ENCODE data around the gene METTL18.
"Not testable (repeated sequence)": the region's sequence is repeated elsewhere in the genome, so short reads cannot be mapped to it uniquely, and the experiment has no call there.

METTL18 gene

GRCh38 chr1:169794530-169795416, at the start of gene METTL18:
TSS of gene METTL18 (minus strand) at chr1:169794907. CDS start at chr1:169793695, 1,212 bp downstream.
- peak; percentile 87 to 90 for DNase-seq

- no peak for DNase-seq
Measured at GRCh38 chr1:169838942-169839341, 44.2 kb upstream of the METTL18 start.

- DNase-seq: no peak
Measured at GRCh38 chr1:169836198-169836597, 41.5 kb upstream of the METTL18 start.

GRCh38 chr1:169835647-169836046, 40.9 kb upstream of the METTL18 start:
- DNase-seq: no peak

GRCh38 chr1:169834869-169835268, 40.2 kb upstream of the METTL18 start:
- DNase-seq: no peak

DNA sequence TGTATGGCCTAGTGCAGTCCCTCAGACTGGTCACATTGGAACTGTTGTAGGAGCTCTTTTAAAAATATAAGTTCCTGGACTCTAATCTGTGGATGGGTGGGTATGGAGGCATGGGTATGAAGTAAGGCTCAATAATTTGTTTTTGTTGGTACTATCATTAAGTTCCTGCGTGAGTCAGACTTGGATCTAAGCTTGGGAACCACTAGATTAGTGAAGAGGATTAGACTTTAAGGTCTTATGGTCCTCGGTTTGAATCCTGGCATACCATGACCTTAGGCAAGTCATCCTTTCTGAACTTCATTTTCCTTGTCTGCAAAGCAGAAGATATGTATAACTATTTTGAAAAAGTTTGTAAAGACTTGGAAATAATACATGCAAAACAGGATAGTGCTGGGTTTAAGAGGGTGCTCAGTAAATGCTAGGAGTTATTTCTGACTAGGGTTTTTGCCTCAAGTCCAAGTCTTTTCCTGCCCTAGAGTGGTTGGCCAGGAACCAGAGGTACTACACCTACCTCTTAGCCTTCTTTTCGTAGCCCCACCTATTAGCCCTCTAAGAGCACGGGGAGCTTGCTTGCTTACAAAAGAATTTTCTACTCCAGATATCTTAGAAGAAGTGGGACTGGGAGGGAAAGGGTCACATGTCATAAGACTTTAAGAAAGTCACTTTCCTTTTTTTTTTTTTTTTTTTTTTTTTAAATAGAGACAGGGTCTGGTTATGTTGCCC, 38.6 kb upstream of the METTL18 start:
- DNase-seq: no peak

DNA sequence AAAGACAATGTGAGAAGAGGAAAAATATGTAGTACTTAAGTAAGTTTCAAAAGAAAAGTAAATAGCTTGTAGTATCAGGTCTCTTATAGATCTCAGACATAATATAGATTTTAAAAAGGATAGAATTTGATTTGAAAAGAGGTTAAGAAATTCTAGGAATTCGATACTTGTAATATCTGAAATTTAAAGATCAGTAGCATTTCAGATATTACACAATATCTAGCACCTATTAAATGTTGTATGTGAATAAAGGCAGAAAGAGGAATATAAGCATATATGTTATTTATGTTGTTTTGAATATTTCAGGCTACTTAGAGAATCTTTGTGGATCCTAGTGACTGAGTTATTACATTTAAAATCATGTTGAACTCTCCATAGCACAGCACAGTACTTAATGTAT, 35.0 kb upstream of the METTL18 start:
- DNase-seq: no peak

- DNase-seq: no peak
Measured at GRCh38 chr1:169824153-169824552, 29.4 kb upstream of the METTL18 start.

DNA sequence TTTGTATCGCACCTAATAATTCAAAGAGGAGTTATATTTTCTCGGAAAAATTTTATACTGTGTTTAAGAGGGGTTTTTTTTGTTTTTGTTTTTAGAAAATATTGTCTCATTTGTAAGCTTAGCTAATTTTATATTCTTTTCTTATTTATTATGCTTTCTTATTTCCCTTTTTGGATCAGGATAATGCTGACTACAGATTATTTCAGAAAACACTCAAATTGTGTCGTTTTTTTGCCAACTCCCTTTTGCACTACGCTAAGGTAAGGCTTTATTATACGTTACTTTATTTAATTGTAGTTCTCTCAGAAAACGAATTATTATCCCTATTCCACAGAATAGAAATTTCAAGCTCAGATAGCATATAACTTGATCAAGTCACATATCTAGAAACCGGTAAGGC, 26.8 kb upstream of the METTL18 start:
- DNase-seq: no peak

DNA sequence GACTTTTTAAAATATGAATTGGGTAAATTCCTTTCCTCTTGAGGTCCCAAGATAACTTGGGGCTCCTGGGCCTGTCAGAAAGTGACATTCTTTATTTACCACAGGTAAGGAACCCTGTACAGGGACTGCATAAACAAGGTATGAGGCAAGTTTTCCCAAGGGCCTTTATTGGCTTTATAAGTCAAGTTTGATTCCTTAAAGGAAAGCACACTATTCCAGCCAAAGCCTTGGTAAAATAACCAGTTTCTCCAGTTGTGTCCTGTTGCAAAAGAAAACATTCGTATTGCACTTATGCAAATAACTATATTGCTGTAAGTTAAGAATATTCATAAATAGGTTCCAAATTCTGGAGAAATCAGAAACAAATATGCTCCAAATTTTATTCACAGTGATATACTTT, 21.9 kb upstream of the METTL18 start:
- DNase-seq: no peak

DNA sequence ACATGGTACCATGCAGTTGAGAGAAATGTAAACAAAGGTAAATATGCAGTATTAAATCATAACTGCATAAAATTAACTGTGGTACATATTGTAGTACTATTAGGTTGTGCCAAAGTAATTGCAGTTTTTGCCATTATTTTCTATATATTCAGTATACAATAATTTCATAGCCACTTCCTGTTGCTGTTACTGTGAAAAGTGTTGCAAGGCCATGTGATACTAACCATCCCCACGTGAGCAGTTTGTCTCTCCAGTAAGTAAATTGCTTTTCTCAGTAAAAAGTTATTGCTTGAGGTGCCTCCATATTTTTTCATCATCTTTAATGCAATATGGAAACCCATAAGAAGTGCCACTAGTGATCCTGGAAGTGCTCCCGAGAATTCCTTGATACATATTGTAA, 19.6 kb upstream of the METTL18 start:
- DNase-seq: no peak

- no peak for DNase-seq
Measured at GRCh38 chr1:169812131-169812530, 17.4 kb upstream of the METTL18 start.

DNA sequence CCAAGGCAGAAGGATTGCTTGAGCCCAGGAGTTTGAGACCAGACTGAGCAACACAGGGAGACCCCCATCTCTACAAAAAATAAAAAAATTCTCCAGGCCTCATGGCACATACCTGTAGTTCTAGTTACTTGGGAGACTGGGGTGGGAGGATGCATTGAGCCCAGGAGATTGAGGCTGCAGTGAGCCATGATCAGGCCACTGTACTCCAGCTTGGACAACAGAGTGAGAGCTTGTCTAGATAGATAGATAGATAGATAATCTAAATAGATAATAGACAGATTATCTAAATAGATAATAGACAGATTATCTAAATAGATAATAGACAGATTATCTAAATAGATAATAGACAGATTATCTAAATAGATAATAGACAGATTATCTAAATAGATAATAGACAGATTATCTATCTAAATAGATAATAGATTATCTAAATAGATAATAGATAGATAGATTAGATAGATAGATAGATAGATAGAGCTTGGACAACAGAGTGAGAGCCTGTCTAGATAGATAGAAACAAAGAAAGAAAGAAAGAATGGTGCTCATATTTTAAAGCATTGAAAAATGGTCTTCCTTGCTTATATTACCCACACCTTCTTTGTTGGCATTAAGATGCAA, 16.8 kb upstream of the METTL18 start:
- not testable (repeated sequence) for DNase-seq

- peak in 1 of 2 experiments; percentile 17 for DNase-seq
Measured at GRCh38 chr1:169809370-169810095, 14.8 kb upstream of the METTL18 start.

DNA sequence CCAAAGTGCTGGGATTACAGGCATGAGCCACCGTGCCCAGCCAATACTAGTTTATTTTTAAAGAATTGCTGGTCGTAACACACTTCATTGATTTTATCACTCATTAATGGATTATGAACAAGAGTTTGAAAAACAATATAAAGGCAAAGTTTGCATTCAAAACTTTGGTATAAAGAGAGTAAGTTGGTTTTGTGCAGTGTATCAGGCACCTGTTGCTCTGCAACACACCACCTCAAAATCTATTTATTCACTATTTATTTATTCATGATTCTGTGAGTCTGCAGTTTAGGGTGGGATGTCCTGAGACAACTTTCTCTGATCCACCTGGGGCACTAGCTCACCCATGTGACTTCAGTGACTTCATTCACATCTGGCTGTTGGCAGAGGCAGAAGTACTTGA, 10.2 kb upstream of the METTL18 start:
- no peak for DNase-seq

GRCh38 chr1:169802888-169803287, 8.2 kb upstream of the METTL18 start:
- no peak for DNase-seq

DNA sequence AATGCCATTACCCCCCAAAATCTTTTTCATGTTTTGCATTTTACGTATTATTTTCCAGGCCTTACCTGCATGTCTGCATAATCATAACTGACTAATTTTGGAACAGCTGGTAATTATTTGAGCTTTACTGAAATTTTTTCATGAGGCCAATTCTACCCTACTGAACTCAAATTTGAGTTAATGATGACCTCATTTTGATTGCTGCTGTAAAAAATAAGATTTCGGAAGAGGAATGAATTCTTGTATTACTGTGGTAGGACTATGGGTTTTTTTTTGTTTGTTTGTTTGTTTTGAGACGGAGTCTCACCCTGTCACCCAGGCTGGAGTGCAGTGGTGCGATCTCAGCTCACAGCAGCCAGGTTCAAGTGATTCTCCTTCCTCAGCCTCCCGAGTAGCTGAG, 2.6 kb upstream of the METTL18 start:
- DNase-seq: no peak

- DNase-seq: no peak
Measured at GRCh38 chr1:169796274-169796810, 1.6 kb upstream of the METTL18 start.

GRCh38 chr1:169795687-169796086, 980 bp upstream of the METTL18 start:
- DNase-seq: no peak

DNA sequence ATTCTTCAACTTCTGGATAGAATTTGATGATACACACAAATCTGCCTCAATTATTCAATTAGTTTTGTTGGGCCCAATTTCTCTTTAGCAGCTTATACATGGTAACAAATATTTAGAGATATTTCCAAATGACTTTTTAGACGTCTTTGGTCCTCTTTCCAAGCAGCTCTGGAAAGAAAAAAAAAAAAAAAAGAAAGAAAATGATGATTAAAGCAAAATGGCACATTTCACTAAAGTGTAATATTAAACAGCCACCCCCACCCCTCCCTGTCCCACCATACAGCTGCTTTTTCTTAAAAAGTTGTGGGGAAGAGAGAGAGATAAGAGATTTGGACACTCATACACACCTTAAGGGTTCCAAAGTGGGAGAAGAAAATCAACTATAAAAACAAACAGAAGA, 977 bp downstream of the METTL18 start:
- no peak for DNase-seq

DNA sequence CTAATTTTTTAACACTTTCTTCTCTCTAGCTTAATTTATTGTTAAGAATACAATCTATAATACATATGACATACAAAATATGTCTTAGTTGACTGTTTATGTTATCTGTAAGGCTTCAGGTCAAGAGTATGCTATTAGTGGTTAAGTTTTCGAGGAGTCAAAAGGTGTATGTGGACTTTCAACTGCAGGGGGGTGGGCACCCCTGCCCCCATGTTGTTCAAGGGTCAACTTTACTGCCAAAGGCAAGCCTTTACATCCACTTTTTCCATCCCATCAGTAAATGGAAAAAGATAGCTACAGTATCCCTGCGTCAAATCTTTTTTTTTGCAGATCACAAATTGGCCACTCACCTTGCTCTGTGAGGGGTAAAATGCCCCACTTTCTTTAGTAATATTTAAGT, 6.3 kb downstream of the METTL18 start:
- DNase-seq: no peak

GRCh38 chr1:169786974-169787373, 7.7 kb downstream of the METTL18 start:
- DNase-seq: no peak

GRCh38 chr1:169785267-169785666, 9.4 kb downstream of the METTL18 start:
- no peak for DNase-seq
